Measurements from ENCODE around the gene G0S2. TPM values are rescaled to one million over a fixed set of nuclear protein-coding genes. Genes with fewer than 3 reads are reported as not detected.

Gene G0S2
- total and polyA plus RNA-seq, 7 experiments from 2014 or later = 0.39 to 128 (median 49.2) TPM; not detected in 3

Other genes with a start within 250 kb of the G0S2 start
- gene CAMK1G, start 91.7 kb upstream of the G0S2 start, total RNA-seq = not detected
- gene CAMK1G, start 91.7 kb upstream of the G0S2 start, polyA plus RNA-seq = not detected
- 1 to 10 TPM in 3 of 5 experiments, under 1 TPM in 2; 0.43 to 5.7 (median 1.5) TPM for gene LAMB3, start 23.0 kb upstream of the G0S2 start, total RNA-seq
- gene LAMB3, start 23.0 kb upstream of the G0S2 start, polyA plus RNA-seq = under 1 TPM; 0.11 to 0.26 TPM
- 1 to 10 TPM in 1 of 5 experiments, under 1 TPM in 1, not detected in 3; 0.47 to 3.6 TPM for gene HSD11B1, start 29.4 kb downstream of the G0S2 start, total RNA-seq
- under 1 TPM; 0.18 to 0.54 TPM for gene HSD11B1, start 29.4 kb downstream of the G0S2 start, polyA plus RNA-seq
- 100 to 1,000 TPM; 303 to 746 (median 450) TPM for gene TRAF3IP3, start 80.6 kb downstream of the G0S2 start, total RNA-seq
- gene TRAF3IP3, start 80.6 kb downstream of the G0S2 start, polyA plus RNA-seq = 100 to 1,000 TPM; 446 to 613 TPM
- 1 to 10 TPM in 3 of 5 experiments, under 1 TPM in 2; 0.51 to 1.5 (median 1.3) TPM for gene C1orf74, start 109.1 kb downstream of the G0S2 start, total RNA-seq
- under 1 TPM; 0.31 to 0.45 TPM for gene C1orf74, start 109.1 kb downstream of the G0S2 start, polyA plus RNA-seq
- 1 to 10 TPM in 2 of 5 experiments, under 1 TPM in 2, not detected in 1; 0.30 to 2.3 (median 0.97) TPM for gene IRF6, start 130.7 kb downstream of the G0S2 start, total RNA-seq
- 1 to 10 TPM in 1 of 2 donors, under 1 TPM in 1; 0.41 to 1.6 TPM for gene IRF6, start 130.7 kb downstream of the G0S2 start, polyA plus RNA-seq
- 10 to 100 TPM in 3 of 5 experiments, 1 to 10 TPM in 2; 6.0 to 16.3 (median 12.7) TPM for gene UTP25, start 152.6 kb downstream of the G0S2 start, total RNA-seq
- 1 to 10 TPM; 3.2 to 8.0 TPM for gene UTP25, start 152.6 kb downstream of the G0S2 start, polyA plus RNA-seq